TTC549 (cell line): ENCODE measurements around the gene CDH9.

Source experiments
- FAIRE-seq: peaks from 2 replicates; lab custom pipeline; 2012; peaks lifted over from hg19 to GRCh38; lab: Jason Lieb, UNC

Gene CDH9, protein sequence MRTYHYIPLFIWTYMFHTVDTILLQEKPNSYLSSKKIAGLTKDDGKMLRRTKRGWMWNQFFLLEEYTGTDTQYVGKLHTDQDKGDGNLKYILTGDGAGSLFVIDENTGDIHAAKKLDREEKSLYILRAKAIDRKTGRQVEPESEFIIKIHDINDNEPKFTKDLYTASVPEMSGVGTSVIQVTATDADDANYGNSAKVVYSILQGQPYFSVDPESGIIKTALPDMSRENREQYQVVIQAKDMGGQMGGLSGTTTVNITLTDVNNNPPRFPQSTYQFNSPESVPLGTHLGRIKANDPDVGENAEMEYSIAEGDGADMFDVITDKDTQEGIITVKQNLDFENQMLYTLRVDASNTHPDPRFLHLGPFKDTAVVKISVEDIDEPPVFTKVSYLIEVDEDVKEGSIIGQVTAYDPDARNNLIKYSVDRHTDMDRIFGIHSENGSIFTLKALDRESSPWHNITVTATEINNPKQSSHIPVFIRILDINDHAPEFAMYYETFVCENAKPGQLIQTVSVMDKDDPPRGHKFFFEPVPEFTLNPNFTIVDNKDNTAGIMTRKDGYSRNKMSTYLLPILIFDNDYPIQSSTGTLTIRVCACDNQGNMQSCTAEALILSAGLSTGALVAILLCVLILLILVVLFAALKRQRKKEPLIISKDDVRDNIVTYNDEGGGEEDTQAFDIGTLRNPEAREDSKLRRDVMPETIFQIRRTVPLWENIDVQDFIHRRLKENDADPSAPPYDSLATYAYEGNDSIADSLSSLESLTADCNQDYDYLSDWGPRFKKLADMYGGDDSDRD

DNA sequence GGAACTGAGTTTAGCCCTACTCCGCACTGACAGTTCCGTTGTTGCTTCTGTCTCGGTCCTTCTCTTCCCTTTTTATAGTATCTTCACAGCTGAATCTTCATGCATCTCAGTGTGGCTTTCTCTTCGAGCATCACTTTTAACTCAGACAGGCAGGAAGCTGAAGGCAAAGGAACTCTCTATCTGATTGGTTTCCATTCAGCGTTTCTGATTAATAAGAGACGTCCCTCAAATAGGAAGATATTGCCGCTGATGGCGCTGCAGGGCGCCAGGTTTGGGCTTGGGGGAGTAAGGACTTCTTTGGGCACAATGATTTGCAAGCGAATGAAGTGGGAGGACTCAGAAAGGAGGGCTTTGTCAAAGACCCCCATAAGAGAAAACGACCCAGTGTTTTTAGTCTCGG lies at the start of gene CDH9:
TSS of gene CDH9 (minus strand) at position 111 of the 400 bp plus-strand sequence. CDS start 50,253 bp downstream, outside the sequence.
- no peak for FAIRE-seq

DNA sequence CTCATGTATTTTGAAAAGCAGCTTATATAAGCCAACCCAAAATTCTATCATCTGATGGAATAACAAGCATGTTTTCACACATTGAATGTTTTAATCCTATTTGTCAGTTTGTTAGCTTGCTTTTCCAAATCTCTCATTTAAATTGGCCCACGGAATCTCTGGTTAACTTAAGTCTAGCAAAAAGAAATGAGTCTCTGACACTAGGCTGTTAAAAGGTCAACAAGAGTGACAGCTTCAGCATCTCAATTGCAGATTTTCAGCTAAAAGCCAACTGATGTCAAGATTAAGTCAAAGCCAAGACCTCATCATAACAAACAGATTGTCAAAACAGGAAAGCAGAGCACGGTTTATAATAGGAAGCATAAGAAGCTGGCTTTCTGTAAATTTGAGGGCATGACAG lies 49.4 kb upstream of the CDH9 start:
- no peak for FAIRE-seq

DNA sequence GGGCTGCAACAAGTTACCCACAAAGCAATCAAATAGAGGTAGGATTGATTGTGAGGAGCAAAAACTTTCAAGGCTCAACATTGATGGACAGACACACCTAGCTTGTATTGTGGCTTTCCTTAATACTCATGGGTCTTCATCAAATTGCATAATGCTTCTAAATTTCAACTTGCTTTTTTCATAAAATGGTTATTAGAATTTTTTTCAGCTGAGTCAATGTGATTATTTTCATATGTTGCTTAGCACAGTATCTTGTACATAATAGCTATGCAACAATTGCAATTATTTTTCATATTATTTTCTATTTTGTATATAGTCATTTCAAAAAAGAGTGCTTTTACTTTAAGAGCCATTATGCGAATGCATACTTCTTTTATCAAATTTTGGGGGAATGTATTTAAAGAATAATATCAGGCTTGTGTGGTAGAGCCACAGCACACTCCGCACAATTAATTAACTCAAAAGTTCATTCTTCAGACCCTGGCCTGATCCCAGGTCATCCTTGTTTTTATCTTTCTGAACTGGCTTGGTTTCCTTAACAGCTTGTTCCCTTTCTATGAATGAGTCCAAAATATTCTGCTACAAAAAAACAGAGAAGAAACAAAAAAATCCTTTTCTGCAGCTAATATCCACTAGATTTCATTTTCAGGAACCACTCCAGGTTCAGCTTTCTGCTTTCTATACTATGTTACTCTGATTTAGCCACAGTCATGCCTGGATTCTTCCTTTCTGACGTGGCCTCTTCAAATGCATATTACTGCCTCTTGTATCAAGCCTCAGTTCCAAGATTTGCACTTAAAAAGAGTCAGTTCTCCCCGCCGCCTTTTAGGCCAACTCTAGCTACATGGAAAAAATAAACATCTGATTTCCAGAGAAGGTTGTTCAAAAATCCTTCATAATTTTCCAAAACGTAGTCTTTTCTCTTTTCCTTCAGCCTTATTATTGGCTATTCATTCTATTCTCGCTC lies 45.3 kb upstream of the CDH9 start:
- FAIRE-seq, result no peak

DNA sequence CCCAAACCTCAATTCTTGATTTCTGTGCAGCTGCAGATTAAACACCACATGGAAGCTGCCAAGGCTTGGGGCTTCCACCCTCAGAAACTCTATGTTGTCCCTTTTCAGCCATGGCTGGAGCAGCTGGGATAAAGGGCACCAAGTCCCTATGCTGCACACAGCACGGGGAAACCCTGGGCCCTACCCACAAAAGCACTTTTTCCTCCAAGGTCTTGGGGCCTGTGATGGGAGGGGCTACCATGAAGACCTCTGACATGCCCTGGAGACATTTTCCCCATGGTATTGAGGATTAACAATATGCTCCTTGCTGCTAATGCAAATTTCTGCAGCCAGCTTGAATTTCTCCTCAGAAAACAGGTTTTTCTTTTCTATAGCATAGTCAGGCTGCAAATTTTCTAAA lies 41.8 kb upstream of the CDH9 start:
- FAIRE-seq, result no peak

DNA sequence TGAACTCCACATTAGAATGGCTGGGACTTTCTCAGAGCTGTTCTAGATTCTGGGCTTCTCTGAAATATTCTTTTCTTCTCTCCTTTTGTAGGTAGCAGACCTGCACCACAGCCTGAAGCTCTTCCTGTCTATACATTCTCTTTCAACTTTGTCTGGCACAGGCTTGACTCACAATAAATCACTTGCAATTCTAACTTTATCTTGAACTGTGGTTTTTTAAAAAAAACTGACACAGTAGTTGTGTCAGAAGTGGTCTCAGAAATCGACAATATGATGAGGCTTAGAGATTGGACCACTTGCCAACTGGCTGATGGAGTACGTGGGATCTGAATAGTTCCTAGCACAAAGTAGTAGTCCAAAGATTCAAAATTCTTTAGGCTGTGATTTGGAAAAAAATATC lies 24.1 kb upstream of the CDH9 start:
- no peak for FAIRE-seq

DNA sequence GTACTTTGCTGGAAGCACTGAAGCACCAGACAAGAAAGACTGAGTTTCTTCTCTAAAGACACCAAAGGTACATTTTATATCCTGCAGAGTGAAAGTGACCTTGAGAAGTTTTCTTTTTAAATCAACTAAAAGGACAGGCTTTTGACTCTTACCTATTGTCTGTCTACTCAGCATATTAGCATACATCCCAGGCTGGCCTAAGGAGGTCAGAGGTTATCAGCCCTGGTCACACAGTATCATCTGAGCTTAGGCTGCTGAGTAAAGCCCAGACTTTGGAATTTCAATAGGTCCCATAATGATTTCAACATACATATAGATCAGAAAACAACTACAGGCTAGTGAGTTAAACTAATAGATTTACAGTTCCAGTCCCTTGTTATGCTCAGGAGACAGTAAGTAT lies 10.1 kb upstream of the CDH9 start:
- FAIRE-seq, result no peak

DNA sequence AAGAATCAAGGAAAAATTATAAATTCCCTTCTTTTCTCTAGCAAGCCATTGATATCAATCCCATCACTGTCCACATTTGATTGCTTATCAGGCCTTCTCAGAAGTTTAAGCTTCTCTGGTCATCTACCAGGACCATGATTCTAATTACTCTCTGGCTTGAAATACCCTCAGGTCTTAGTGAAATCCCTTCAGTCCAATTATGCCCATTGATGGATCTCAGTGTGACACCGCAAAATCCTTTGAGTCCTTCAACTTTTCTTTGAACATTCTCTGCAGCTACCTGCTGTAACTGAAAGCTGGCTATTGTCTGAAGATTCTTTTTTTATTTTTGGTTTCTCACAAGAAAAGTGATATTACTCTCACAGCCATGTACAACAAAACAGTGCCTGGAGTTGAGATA lies 3.0 kb upstream of the CDH9 start:
- FAIRE-seq, result no peak

DNA sequence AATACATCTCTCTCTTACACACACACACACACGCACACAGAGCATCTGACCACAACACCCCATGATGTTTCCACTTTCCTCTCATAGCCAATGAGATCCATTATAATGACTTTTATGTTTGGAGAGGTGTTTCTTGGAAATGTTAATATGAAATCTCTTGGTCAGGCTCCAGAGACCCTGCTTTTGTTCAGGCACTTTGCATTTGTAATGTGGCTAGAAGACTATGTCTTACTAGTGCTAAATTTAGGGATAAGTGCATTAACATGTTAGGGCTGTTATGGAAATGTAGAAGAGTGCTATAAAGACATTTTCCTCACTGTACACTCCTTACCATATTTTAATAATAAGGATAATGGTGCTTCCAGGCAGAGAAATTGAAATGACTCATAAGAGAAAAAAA lies 3.8 kb downstream of the CDH9 start:
- FAIRE-seq, result no peak

DNA sequence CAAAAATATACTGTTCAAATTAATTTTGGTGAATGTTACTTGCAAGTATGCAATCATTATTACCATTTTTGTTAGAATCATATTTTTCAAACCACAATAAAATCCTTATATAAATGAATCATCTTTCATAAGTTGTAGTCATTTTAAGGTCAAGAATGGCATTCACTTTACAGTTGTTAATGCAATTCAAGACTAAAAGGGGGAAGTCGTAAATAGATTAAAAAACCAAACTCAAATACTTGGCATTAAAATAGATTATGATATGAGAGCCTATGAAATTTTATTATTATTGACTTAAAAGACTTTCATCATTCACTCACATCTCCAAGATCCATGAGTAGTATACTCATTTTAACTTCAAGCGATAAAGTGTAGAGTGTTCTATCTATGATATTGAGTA lies 11.6 kb downstream of the CDH9 start:
- FAIRE-seq, result no peak

DNA sequence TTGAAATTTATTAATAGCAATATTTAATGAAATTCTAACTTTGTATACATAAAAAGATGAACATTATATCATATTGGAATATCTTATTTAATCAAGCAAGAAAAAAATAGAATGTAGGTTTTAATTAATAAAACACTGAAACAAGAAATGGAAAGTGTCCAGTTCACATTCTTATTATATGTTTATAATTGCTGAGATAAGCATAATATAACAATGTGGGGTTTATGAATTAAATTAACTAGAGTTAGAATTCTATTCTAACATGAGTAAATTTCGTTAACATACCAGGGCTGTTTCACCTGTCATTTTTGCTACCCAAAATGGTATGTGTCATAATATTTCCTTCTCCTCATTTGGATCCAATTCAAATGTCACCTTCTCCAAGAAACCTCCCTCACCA lies 12.3 kb downstream of the CDH9 start:
- FAIRE-seq, result no peak

DNA sequence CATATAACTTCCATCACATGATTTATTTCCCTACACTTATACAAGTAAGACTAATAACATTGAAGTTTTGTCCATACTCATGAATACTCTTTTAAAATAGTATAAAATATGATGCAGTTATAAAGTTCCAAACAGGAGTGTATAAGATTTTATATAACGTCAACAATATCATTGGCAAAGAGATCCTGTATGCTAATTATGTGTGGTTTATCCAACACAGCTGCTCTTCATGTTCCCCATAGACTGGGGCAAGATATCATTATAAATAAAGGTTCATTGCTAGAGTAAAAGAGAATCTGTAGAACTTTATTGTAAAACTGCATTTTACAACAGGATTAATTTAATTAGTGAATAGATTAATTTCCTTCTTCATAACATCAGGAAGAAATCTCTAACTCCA lies 16.9 kb downstream of the CDH9 start:
- no peak for FAIRE-seq

DNA sequence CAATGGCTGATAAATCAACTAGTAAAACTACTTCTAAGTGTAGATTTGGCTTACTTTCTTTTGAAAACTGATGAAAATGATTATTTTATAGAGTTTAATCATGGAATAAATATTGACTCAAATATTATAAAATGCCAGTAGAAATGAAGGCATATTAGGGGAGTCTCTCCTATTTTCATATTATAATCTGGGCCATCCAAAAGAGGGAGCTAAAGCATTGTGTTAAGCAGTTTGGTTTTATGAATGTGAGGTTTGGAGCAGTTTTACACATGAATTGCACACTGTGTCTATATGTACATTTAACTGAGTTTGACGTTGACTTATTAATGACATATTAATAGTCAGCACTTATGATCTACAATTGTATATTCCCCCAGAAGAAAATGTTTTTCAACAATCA lies 17.4 kb downstream of the CDH9 start:
- peak; percentile 80 for FAIRE-seq

DNA sequence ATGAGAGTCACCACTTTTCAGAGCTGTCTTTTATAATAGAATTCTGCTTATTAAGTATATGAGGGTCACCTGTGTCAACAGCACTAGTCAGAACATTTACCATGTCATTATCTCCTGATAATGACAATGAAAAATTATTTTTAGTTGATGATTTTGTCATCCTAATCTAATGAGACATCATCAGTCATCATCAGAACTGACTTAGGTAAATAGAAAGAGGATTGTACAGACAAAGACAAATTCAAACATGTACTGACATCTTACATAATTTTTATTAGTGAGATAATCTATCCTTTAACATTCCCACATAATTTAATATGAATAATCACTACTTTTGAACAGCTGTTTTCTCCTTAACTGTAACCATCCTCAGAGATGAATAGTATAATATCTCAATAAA lies 22.6 kb downstream of the CDH9 start:
- no peak for FAIRE-seq

DNA sequence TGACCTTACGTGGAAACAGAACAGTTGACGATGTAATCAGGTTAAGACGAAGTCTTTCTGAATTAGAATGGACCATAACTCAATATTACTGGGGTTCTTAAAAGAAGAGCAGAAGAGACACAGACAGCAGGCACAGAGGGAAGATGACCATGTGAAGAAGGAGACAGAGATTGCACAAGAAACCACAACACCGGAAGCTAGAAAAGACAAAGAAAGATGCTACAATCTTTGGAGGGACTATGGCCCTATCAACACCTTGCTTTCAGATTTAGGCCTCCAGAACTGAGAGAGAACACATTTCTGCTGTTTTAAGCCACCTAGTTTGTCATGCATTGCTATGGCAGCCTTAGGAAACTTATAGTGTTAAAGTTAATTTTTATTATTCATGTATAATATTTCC lies 27.1 kb downstream of the CDH9 start:
- FAIRE-seq, result no peak

DNA sequence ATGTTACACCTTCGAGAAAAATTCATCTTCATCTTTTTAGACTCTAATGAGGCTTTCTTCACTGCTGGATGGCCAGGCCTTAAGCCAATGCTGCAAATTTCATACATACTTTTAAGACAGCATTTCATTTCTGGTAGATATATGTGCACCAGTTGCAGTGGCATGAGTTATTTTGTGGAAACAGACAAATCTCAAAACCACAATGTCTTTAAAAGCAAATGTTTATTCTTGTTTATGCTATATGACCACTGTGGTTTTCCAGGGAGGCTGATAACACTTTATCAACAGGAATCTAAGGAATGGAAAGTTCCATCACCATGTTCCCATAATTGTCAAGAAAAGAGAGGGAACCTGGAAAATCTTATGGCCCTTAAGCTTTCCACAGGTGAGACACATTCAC lies 27.7 kb downstream of the CDH9 start:
- no peak for FAIRE-seq

DNA sequence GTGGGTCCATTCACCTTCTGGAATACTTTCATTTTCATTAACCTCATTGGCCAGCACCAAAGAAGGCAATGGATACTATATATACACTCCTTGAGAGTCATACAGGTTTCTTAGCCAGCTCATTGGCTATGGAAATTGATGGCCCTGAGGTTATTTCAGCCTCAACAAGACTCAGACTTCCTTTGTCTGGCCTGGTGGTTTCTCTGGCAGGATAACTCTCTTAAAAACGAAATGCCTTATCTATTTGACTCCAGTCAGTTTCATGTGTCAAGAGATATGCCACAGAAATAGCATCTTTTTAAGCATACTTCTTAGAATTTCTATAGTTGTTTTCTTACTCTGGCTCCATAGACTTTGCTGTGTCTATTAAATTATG lies 28.9 kb downstream of the CDH9 start:
- FAIRE-seq, result no peak

DNA sequence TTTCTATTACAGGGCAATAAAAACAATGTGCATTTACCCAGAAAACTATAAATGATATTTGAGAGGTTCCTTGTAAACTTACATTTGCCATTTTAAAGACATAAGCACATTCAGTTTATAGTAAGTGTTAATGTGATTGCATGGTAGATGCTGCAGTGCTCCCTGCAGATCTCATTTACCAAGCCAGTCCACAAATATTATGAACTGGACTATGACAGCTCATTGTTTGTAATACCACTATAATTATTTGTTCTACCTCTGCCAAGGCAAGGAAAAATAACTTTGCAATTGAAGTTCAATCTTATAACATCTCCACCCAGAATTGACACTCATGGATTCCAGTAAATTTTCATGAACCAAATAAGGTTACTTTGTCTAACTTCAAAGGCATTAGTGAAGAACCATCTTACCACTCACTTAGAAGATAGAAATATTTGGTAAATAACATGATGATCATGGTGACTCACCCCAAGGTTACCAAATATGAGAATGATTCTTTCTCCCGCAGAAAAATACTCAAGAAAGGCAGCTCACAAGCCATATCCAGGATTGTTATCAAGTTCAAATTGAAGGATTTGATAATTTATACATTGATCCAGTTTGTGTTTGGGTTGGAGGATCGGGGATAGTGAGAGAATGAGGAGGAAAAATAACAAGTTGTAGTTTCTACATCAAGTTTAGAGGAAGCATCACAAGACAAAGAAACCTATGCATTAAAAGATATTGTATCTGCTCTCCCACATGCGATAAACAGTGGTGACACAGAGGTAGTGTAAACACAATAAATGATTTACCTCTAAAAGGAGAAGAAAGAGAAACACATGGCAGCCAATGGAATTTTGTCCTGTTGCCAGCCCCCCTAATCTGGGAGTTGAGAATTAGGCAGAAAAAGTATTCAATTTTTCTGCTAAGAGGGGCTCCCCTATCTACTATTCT lies 29.5 kb downstream of the CDH9 start:
- FAIRE-seq, result no peak

DNA sequence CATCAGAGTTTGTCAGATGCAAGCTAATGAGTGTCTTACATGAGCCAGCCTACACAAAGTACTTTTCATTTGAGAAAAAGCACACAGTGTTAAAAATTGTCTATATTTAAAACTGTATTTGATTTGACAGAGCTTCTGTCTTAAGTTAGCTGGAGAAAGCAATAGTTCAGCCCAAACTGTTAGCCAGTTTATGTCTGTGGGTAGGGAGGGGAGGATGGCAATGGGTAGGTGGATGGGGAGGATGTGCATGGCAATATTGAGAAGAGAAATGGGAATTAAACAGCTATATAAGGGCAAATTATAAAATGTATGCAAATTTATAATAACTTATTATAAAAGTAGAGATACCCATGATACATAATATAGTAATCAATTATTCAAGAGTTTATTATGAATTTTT lies 31.3 kb downstream of the CDH9 start:
- no peak for FAIRE-seq

DNA sequence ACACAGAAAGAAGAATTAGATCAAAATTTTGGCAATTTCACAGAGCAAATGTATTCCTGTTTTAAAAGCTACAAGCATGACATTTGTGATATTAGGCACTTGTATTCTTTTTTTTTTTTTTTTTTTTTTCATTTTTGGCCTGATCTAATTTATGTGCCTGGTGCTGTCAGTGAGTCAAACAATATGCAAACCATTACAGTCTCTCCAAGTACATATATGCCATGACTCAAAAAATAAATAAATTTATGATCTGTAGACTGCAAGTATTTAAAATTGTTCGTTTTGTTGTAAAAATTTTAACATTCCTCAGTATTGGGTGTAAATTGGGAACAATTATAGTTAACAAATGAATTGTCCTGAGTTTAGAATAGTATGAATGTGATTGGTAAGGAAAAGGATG lies 51.4 kb downstream of the CDH9 start:
- FAIRE-seq, result no peak

DNA sequence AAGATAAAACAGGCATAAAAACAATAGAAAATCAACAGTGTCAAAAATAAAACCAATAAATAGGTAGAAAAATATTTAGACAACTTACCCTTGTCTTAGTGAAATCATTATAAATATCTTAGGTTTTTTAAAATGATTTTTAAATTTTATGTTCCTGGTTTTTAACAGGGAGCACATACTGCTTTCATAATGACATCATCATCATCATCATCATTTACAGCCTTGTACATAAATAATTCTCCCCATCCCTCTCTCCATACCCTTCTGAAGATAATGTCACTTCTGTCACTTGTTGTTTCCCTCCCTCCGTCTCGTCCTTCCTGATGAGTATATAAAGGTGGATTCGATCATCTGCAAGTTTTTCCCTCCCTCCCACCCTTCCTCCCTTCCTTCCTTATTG lies 56.6 kb downstream of the CDH9 start:
- no peak for FAIRE-seq

DNA sequence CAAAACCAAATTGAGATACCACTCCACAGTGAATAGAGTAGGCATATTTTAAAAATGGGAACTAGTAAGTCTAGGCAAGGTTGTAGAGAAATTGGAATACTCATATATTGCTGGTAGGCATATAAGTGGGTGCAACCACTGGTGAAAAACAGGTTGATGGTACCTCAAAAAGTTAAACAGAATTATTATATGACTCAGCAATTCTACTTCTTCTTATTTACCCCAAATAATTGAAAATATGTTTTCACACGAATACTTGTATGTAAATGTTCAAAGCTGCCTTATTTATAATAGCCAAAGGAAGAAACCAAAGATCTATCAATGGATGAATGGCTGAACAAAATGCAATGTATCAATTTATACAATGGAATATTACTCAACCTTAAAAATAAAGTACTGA lies 79.1 kb downstream of the CDH9 start:
- FAIRE-seq, result no peak

DNA sequence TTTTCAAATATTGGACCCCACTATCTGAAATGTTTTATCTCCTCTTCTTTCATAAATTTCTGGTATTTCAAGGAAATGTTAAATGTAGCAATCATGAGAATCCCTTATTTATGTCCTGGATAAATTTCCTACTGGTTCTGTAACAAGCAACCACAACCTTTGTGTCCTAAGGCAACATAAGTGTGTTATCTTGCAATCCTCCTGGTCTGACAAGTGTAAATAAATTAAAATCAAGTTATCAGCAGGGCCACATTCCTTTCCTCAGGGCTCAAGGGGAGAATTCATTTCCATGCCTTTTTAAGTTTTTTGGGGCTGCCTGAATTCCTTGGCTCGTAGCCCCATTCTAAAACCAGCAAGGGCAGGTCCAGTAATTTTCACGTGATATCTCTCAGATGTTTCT lies 83.2 kb downstream of the CDH9 start:
- FAIRE-seq, result no peak
